GM21786 (cell line): ENCODE data around the gene TLN1.
A peak's percentile ranks its signal among the peaks of the same experiment; 100 is the strongest.

Source experiments
- ATAC-seq: cut with Tn5 transposase; IDR thresholded peaks from one replicate; pipeline ENCODE4 v1.9.1; 2021; ENCODE audit not compliant: unreplicated experiment

The TLN1 gene

GRCh38 chr9:35731415-35732184, 395 bp downstream of the TLN1 start:
- no peak for ATAC-seq

- no peak for ATAC-seq
Observed at GRCh38 chr9:35730486-35730854, 1.5 kb downstream of the TLN1 start.

GRCh38 chr9:35729700-35730485, 2.1 kb downstream of the TLN1 start:
- ATAC-seq, result no peak

GRCh38 chr9:35729101-35729500, 2.9 kb downstream of the TLN1 start:
- no peak for ATAC-seq

- ATAC-seq, result peak; percentile 19
Observed at GRCh38 chr9:35728041-35728971, 3.7 kb downstream of the TLN1 start.

GRCh38 chr9:35727676-35728040, 4.3 kb downstream of the TLN1 start:
- no peak for ATAC-seq

- peak; percentile 43 for ATAC-seq
Observed at GRCh38 chr9:35726931-35727330, 5.1 kb downstream of the TLN1 start.

- ATAC-seq, result no peak
Observed at GRCh38 chr9:35725362-35725761, 6.6 kb downstream of the TLN1 start.

- no peak for ATAC-seq
Observed at GRCh38 chr9:35723908-35724307, 8.1 kb downstream of the TLN1 start.

GRCh38 chr9:35723426-35723825, 8.6 kb downstream of the TLN1 start:
- ATAC-seq, result no peak

GRCh38 chr9:35719546-35719945, 12.4 kb downstream of the TLN1 start:
- ATAC-seq, result no peak

- no peak for ATAC-seq
Observed at GRCh38 chr9:35718721-35719511, 13.1 kb downstream of the TLN1 start.

- no peak for ATAC-seq
Observed at GRCh38 chr9:35717132-35717870, 14.7 kb downstream of the TLN1 start.

- no peak for ATAC-seq
Observed at GRCh38 chr9:35716230-35716629, 15.8 kb downstream of the TLN1 start.

- no peak for ATAC-seq
Observed at GRCh38 chr9:35714579-35715252, 17.3 kb downstream of the TLN1 start.

- no peak for ATAC-seq
Observed at GRCh38 chr9:35714123-35714522, 17.9 kb downstream of the TLN1 start.

- no peak for ATAC-seq
Observed at GRCh38 chr9:35713578-35713977, 18.4 kb downstream of the TLN1 start.

GRCh38 chr9:35712762-35713400, 19.1 kb downstream of the TLN1 start:
- no peak for ATAC-seq
